Measurements from ENCODE around the gene NOL9.

Gene NOL9

DNA sequence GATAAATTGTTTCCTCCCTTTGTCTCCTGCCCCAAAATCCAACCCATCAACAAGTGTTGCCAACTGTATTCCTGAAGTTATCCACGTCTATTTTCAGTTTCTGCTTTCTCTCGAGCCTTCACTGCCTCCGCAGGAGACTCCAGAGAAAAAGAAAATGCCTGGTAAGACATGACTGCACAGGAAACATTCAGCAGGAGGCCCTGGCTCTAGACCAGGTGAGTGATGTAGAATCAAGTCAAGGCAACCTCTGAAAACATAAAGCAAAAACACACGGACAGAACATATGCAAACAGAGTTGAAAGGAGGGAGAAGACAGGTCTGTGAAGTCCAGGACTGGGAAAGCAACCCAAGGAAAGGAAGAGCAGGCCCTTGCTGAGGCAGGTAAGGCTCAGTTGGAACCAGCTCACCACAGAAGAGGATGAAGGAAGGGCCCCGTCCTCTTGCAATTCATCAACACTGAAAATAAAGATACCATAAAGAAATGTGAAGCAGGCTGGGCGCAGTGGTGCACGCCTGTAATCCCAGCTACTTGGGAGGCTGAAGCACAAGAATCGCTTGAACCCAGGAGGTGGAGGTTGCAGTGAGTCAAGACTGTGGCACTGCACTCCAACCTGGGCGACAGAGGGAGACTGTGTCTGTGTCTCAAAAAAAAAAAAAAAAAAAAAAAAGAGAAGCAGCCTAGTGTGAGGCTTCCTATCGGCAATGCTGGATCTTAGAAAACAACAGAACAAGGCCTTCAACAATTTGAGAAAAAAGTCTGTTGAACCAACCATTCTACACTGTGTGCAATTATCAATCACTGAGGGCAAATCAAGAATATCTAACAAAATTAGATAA is 8.8 kb downstream of the NOL9 start:
- Histone ChIP-seq H3K9ac (peak overlapping the region in 5 of 11 experiments; percentile 3 to 47 (median 38); a peak in 4 of 22 replicates), H3K36me3 (peaks cover 73 to 99% (median 96%) of the 10 kb centered on the region in 11 experiments)

DNA sequence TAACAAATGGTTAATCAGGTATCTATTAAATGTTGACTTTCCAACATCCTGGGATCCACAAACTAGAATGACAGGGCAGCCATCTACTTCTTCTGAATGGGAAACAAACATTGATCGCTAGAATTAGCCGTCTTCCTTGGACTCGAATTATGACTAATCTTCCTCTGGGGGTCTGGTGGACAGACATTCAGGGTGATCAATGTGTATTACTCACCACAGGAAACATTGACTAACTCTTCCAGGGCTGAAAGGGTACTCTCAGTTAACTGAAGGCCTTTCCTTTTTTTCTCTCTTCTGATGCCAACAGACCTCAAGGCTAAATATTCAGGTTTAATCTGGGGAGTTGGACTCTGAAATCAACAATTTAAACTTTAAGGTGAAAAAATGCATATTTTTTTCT is 9.5 kb downstream of the NOL9 start:
- Histone ChIP-seq H3K36me3 (peaks cover 70 to 99% (median 93%) of the 10 kb centered on the region in 11 experiments), H3K9ac (peak overlapping the region in 5 of 11 experiments; percentile 3 to 47 (median 38); a peak in 3 of 22 replicates), H3K27ac (peak overlapping the region in 4 of 11 experiments; percentile 20 to 26 (median 26); a peak in 4 of 22 replicates), H4K20me1 (peaks cover 0 to 48% (median 29%) of the 10 kb centered on the region in 11 experiments; a peak in 17 of 22 replicates), H3K9me3 (replicated peaks in 1 of 11) (no peaks in the 10 kb centered on the region), H3K4me2 (peak overlapping the region in 7 of 11 experiments; percentile 12 to 80 (median 69); a peak in 11 of 22 replicates), H3K4me1 (peaks cover 0 to 34% (median 23%) of the 10 kb centered on the region in 10 experiments; a peak in 14 of 20 replicates), H3K27me3 (no peaks in the 10 kb centered on the region), H3K4me3 (0 out of 20 replicates have a peak overlapping the region, but pooled peaks of 1 of the 10 experiments have one; percentile 18)
- TF ChIP-seq Cebpa-rat (IDR thresholded peaks at IDR 0.05) = no peak

More for the DNA sequence above, 8.8 kb downstream of the NOL9 start:
- Histone ChIP-seq H3K9me3 (replicated peaks in 1 of 11) (no peaks in the 10 kb centered on the region), H3K27me3 (no peaks in the 10 kb centered on the region), H3K4me1 (peaks cover 0 to 34% (median 23%) of the 10 kb centered on the region in 10 experiments; a peak in 14 of 20 replicates), H4K20me1 (peaks cover 0 to 52% (median 30%) of the 10 kb centered on the region in 11 experiments; a peak in 16 of 22 replicates), H3K27ac (peak overlapping the region in 5 of 11 experiments; percentile 7 to 26 (median 26); a peak in 5 of 22 replicates), H3K4me3 (peak overlapping the region in 1 of 10 experiments; percentile 18; a peak in 2 of 20 replicates), H3K4me2 (peak overlapping the region in 8 of 11 experiments; percentile 12 to 80 (median 65); a peak in 15 of 22 replicates)
- TF ChIP-seq Cebpa-rat (IDR thresholded peaks at IDR 0.05) = no peak

DNA sequence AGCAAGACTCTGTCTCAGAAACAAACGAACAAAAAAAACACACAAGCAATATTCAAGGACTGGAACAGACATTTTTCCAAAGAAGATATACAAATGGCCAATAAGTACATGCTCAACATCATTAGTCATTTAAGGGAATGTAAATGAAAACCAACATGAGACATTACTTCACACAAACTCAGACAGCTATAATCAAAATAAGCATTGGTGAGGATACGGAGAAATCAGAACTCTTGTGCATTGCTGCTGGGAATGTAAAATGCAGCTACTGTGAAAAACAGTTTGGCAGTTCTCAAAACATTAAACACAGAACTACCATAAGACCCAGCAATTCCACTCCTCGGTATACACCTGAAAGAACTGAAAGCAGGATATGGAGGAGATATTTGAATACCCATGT is 15.4 kb downstream of the NOL9 start:
- H3K27ac ChIP-seq = no peak overlapping the region
- no peak overlapping the region for H3K9ac ChIP-seq
- peaks cover 0 to 7% (median 2%) of the 10 kb centered on the region in 10 experiments; a peak in 10 of 20 replicates for H3K4me1 ChIP-seq
- no peaks in the 10 kb centered on the region for H3K9me3 ChIP-seq (replicated peaks in 1 of 11)
- H3K36me3 ChIP-seq = peaks cover 45 to 99% (median 85%) of the 10 kb centered on the region in 11 experiments
- H3K4me2 ChIP-seq = no peak overlapping the region
- no peak overlapping the region for H3K4me3 ChIP-seq
- TF ChIP-seq Cebpa-rat (IDR thresholded peaks at IDR 0.05) = no peak
- H4K20me1 ChIP-seq = peaks cover 0 to 61% (median 39%) of the 10 kb centered on the region in 11 experiments; a peak in 17 of 22 replicates
- no peaks in the 10 kb centered on the region for H3K27me3 ChIP-seq

DNA sequence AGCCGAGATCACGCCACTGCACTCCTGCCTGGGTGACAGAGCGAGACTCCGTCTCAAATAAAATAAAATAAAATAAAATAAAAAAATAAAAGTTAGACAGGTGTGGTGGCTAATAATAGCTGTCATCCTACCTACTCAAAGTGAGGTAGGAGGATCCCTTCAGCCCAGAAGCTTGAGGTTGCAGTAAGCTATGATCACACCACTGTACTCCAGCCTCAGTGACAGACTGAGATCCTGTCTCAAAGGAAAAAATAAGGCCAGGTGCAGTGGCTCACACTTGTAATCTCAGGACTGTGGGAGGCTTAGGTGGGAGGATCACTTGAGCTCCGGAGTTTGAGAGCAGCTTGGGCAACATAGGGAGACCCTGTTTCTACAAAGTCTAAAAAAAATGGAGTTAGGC is 18.0 kb downstream of the NOL9 start:
- Histone ChIP-seq H3K9me3 (replicated peaks in 1 of 11) (no peaks in the 10 kb centered on the region), H3K4me3 (no peak overlapping the region), H3K27ac (no peak overlapping the region), H3K4me1 (peaks cover 0 to 7% (median 2%) of the 10 kb centered on the region in 10 experiments; a peak in 10 of 20 replicates), H3K9ac (no peak overlapping the region), H4K20me1 (peaks cover 0 to 73% (median 39%) of the 10 kb centered on the region in 11 experiments; a peak in 17 of 22 replicates), H3K4me2 (no peak overlapping the region), H3K27me3 (no peaks in the 10 kb centered on the region), H3K36me3 (peaks cover 54 to 99% (median 89%) of the 10 kb centered on the region in 11 experiments)
- no peak for TF ChIP-seq Cebpa-rat (IDR thresholded peaks at IDR 0.05)

DNA sequence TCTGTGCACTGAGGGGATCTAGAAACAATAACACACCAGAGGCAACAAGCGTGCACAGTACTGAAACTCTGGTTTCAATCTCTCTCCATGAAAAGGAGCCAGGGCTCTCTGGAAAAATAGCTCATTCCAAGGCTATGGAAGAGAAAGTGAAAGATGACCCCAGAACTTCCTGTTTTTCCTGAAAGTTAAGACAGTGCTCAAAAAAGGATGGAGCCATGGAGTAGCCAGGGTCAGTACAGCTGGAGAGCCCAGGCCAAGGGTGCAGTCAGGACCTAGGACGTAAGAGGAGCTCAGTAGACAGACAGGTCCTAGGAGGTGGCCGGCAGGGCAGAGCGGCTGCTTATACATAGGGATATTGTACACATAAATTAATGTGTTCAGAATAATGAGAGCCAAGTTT is 19.1 kb downstream of the NOL9 start:
- Histone ChIP-seq H3K36me3 (peaks cover 55 to 99% (median 88%) of the 10 kb centered on the region in 11 experiments), H3K27me3 (no peaks in the 10 kb centered on the region), H3K4me2 (peak overlapping the region in 3 of 11 experiments; percentile 1 to 72 (median 9); a peak in 4 of 22 replicates), H3K4me1 (peaks cover 0 to 7% (median 2%) of the 10 kb centered on the region in 10 experiments; a peak in 10 of 20 replicates), H4K20me1 (peaks cover 0 to 76% (median 45%) of the 10 kb centered on the region in 11 experiments; a peak in 17 of 22 replicates), H3K9ac (no peak overlapping the region), H3K4me3 (no peak overlapping the region), H3K27ac (no peak overlapping the region), H3K9me3 (replicated peaks in 1 of 11) (no peaks in the 10 kb centered on the region)
- no peak for TF ChIP-seq Cebpa-rat (IDR thresholded peaks at IDR 0.05)

DNA sequence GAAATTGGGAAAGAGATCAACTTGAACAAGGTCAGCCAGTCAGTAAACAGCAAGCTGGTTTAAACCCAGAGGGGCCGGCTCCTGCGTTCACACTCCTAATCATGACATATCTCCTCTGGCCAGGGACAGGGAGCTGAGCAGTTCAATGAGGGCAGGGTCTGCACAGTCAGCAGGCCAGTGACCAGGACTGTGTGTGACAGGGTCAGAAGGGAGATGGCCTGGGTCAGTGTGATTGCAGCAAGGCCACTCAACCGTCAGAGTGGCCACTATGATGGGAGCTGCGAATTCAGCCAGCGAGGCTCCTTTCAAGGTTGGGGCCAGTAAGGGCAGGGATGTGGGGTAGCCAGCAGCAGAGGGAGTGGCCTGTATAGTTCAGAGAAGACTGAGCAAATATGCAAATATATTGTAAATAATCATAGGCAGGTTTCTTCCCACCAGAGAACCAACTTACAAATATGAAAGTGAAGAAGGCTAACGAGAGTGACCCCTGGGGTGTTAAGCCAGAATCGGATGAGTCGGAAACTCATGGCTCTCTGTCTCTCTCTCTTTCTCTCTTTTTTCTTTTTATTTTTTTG is 20.0 kb downstream of the NOL9 start:
- TF ChIP-seq Cebpa-rat (IDR thresholded peaks at IDR 0.05) = no peak
- H3K4me2 ChIP-seq = no peak overlapping the region
- H4K20me1 ChIP-seq = peaks cover 0 to 72% (median 41%) of the 10 kb centered on the region in 11 experiments; a peak in 17 of 22 replicates
- H3K9me3 ChIP-seq (replicated peaks in 1 of 11) = no peaks in the 10 kb centered on the region
- H3K9ac ChIP-seq = no peak overlapping the region
- H3K4me1 ChIP-seq = peaks cover 0 to 7% (median 2%) of the 10 kb centered on the region in 10 experiments; a peak in 10 of 20 replicates
- H3K27ac ChIP-seq = no peak overlapping the region
- no peak overlapping the region for H3K4me3 ChIP-seq
- H3K36me3 ChIP-seq = peaks cover 56 to 100% (median 94%) of the 10 kb centered on the region in 11 experiments
- no peaks in the 10 kb centered on the region for H3K27me3 ChIP-seq

DNA sequence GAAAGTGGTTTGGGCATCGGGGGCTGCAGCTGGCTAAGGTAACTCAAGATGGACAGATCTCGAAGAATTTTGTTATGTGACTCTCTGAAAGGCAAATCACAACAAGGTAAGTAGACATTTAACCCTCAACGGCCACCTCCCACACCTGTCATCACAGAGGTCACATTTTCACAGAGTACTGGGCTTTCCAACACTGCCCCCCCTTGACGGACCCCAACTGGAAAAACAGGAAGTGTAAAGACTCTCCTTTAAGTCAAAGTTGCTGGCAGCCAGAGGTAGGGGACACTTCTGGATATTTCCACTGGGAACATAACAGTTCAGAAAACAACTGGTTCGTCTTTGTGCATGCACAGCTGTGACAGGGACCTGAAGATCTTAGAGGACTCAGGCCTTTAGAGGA is 22.3 kb downstream of the NOL9 start:
- no peak for TF ChIP-seq Cebpa-rat (IDR thresholded peaks at IDR 0.05)
- H4K20me1 ChIP-seq = peaks cover 0 to 62% (median 28%) of the 10 kb centered on the region in 11 experiments; a peak in 16 of 22 replicates
- H3K36me3 ChIP-seq = peaks cover 68 to 100% (median 95%) of the 10 kb centered on the region in 11 experiments
- H3K9me3 ChIP-seq (replicated peaks in 1 of 11) = no peaks in the 10 kb centered on the region
- H3K27me3 ChIP-seq = no peaks in the 10 kb centered on the region
- no peak overlapping the region for H3K4me3 ChIP-seq
- peaks cover 0 to 7% (median 2%) of the 10 kb centered on the region in 10 experiments; a peak in 10 of 20 replicates for H3K4me1 ChIP-seq
- H3K9ac ChIP-seq = no peak overlapping the region
- no peak overlapping the region for H3K27ac ChIP-seq
- H3K4me2 ChIP-seq = no peak overlapping the region

DNA sequence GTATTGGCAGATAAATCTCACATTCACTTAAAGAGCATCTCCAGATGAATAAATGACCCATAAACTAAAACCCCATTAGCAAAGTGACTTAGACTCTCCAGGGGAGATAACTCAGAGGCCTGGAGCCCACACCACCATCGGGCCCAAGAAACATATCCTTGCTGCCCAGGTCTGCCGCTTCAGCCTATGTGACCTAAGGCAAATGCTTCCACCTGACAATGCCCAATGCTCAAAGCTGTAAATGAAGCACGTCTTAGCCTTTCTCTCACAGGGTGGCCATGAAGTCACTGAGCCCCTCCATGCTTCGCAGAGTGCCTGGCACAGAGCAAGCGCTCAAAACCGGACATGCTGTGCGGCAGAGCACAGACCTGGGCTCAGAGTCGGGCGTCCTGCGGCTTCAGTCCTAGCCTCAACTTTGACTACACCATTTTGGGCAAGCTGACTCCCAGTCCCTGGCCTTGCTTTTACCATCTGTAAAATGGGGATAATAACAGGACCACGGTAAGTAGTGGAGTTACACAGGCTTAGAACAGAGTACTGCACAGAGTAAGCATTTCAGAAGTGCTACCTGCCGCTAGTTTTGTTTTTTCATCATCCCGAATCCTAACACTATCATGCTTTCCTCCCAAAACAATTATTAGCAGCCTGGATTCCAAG is 23.7 kb downstream of the NOL9 start:
- Histone ChIP-seq H3K9ac (no peak overlapping the region), H4K20me1 (peaks cover 0 to 62% (median 21%) of the 10 kb centered on the region in 11 experiments; a peak in 16 of 22 replicates), H3K4me3 (no peak overlapping the region), H3K27me3 (no peaks in the 10 kb centered on the region), H3K4me1 (peaks cover 0 to 7% (median 2%) of the 10 kb centered on the region in 10 experiments; a peak in 10 of 20 replicates), H3K27ac (no peak overlapping the region), H3K9me3 (replicated peaks in 1 of 11) (no peaks in the 10 kb centered on the region), H3K4me2 (no peak overlapping the region), H3K36me3 (peaks cover 81 to 100% (median 99%) of the 10 kb centered on the region in 11 experiments)
- TF ChIP-seq Cebpa-rat (IDR thresholded peaks at IDR 0.05) = no peak
